Measurements from ENCODE around the gene TNFRSF25. TPM values are rescaled to one million over a fixed set of nuclear protein-coding genes. Genes with fewer than 3 reads are reported as not detected.

The TNFRSF25 gene, protein sequence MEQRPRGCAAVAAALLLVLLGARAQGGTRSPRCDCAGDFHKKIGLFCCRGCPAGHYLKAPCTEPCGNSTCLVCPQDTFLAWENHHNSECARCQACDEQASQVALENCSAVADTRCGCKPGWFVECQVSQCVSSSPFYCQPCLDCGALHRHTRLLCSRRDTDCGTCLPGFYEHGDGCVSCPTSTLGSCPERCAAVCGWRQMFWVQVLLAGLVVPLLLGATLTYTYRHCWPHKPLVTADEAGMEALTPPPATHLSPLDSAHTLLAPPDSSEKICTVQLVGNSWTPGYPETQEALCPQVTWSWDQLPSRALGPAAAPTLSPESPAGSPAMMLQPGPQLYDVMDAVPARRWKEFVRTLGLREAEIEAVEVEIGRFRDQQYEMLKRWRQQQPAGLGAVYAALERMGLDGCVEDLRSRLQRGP
- total RNA-seq = 23.4 and 26.1 TPM in 2 replicates
- long read RNA-seq, partial matches to known transcripts = 0 of 1 reads
- long read RNA-seq, other reads (novel, unspliced or antisense) = 1 of 1 reads

- no peaks in the 10 kb centered on the region for H3K27me3 Mint-ChIP-seq (ENCODE audit: low read depth)
- H3K9me3 Mint-ChIP-seq = no peaks in the 10 kb centered on the region
- H3K4me1 Mint-ChIP-seq = peaks cover 4% of the 10 kb centered on the region
- no peak for DNase-seq (ENCODE audit: low read depth, low spot score)
- H3K4me3 Mint-ChIP-seq = no peak within 1 kb of the TSS
- TF ChIP-seq, protein P1, sequence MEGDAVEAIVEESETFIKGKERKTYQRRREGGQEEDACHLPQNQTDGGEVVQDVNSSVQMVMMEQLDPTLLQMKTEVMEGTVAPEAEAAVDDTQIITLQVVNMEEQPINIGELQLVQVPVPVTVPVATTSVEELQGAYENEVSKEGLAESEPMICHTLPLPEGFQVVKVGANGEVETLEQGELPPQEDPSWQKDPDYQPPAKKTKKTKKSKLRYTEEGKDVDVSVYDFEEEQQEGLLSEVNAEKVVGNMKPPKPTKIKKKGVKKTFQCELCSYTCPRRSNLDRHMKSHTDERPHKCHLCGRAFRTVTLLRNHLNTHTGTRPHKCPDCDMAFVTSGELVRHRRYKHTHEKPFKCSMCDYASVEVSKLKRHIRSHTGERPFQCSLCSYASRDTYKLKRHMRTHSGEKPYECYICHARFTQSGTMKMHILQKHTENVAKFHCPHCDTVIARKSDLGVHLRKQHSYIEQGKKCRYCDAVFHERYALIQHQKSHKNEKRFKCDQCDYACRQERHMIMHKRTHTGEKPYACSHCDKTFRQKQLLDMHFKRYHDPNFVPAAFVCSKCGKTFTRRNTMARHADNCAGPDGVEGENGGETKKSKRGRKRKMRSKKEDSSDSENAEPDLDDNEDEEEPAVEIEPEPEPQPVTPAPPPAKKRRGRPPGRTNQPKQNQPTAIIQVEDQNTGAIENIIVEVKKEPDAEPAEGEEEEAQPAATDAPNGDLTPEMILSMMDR (conservative IDR thresholded peaks at IDR 0.05) = no peak
- peaks cover 5% of the 10 kb centered on the region for H3K36me3 Mint-ChIP-seq (ENCODE audit: low read depth)
- H3K27ac Mint-ChIP-seq (ENCODE audit: unreplicated experiment) = no peak within 1 kb of the TSS
Observed at GRCh38 chr1:6466023-6466422, at the start of gene TNFRSF25. Gene TNFRSF25 (minus strand): TSS chr1:6466173. CDS start chr1:6466107, 66 bp downstream.

DNA sequence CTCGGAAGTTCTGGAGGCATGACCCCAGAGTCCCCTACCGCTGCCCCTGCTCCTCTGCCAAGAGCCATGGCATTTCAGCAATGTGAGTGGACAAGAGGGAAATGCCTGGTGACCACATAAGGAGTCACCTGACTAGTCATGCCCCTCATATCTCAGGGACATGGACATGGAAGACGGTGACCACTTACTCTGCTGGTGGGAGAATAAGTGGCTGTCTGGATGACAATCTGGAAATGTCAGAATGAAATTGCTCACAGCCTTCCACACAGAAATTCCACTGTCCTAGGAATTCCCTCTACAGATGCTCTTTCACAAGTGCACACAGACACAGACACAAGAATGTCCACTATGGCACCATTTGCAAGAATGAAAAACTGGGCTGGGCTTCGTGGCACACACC lies 49.8 kb upstream of the TNFRSF25 start:
- H3K27ac Mint-ChIP-seq (ENCODE audit: unreplicated experiment) = no peak overlapping the region

DNA sequence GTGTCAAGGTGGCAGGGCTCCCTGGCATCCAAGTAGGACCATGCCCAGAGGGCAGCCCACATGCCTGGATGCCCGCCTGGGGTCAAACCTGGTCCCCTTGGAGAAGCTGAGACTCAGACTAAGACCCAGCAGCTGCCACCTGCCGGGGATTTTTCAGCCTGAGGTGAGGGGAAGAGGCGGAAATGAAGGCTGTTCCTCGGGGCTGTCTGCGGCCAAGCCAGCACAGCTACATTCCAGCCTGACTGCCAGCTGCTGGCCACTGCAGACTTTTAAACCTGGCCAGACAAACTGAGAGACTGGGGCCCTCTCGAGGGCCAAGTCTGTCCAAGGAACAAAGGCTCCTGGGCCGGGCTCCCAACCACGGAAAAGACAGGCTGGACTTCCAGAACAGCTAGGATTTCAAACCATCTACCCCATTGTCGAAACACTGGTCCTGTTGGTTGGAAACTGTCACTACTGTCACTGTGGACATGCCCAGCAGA lies 47.4 kb upstream of the TNFRSF25 start:
- Mint-ChIP-seq H3K36me3 (ENCODE audit: low read depth) (no peaks in the 10 kb centered on the region), H3K4me1 (peaks cover 8% of the 10 kb centered on the region), H3K4me3 (no peak overlapping the region), H3K27me3 (ENCODE audit: low read depth) (no peaks in the 10 kb centered on the region), H3K9me3 (no peaks in the 10 kb centered on the region), H3K27ac (ENCODE audit: unreplicated experiment) (peak overlapping the region; percentile 12)
- TF ChIP-seq, protein P1 (conservative IDR thresholded peaks at IDR 0.05) = no peak
- DNase-seq (ENCODE audit: low read depth, low spot score) = no peak

More for the DNA sequence above, 49.8 kb upstream of the TNFRSF25 start:
- H3K4me3 Mint-ChIP-seq = no peak overlapping the region
- H3K4me1 Mint-ChIP-seq = peaks cover 26% of the 10 kb centered on the region
- H3K36me3 Mint-ChIP-seq (ENCODE audit: low read depth) = no peaks in the 10 kb centered on the region
- H3K9me3 Mint-ChIP-seq = no peaks in the 10 kb centered on the region
- no peaks in the 10 kb centered on the region for H3K27me3 Mint-ChIP-seq (ENCODE audit: low read depth)
- no peak for DNase-seq (ENCODE audit: low read depth, low spot score)
- TF ChIP-seq, protein P1 (conservative IDR thresholded peaks at IDR 0.05) = no peak

DNA sequence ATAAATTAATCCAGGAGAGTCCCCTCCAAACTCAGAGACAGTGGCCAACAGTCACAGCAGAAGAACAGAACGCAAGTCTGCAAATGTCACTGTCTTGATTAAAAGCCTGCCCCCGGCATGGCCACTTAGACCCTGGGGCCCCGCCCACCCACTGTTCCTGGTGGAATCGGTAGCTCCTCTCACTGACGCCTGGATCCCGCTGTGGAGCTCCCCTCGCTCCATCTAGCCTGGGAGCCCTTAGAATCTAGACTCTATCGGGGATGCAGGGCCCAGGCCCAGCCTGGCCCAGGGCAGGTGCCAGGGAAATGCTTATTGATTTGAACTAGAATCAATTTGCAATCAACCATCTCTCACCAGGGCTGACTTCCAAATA lies 46.9 kb upstream of the TNFRSF25 start:
- Mint-ChIP-seq H3K4me3 (no peak overlapping the region), H3K27ac (ENCODE audit: unreplicated experiment) (no peak overlapping the region), H3K9me3 (no peaks in the 10 kb centered on the region), H3K36me3 (ENCODE audit: low read depth) (no peaks in the 10 kb centered on the region), H3K27me3 (ENCODE audit: low read depth) (no peaks in the 10 kb centered on the region), H3K4me1 (peaks cover 8% of the 10 kb centered on the region)
- TF ChIP-seq, protein P1 (conservative IDR thresholded peaks at IDR 0.05) = no peak
- DNase-seq (ENCODE audit: low read depth, low spot score) = no peak

- no peaks in the 10 kb centered on the region for H3K9me3 Mint-ChIP-seq
- TF ChIP-seq, protein P1 (conservative IDR thresholded peaks at IDR 0.05) = no peak
- no peaks in the 10 kb centered on the region for H3K36me3 Mint-ChIP-seq (ENCODE audit: low read depth)
- peak overlapping the region; percentile 15 for H3K4me3 Mint-ChIP-seq
- peaks cover 5% of the 10 kb centered on the region for H3K4me1 Mint-ChIP-seq
- peak overlapping the region; percentile 78 for H3K27ac Mint-ChIP-seq (ENCODE audit: unreplicated experiment)
- no peak for DNase-seq (ENCODE audit: low read depth, low spot score)
- H3K27me3 Mint-ChIP-seq (ENCODE audit: low read depth) = no peaks in the 10 kb centered on the region
Observed at GRCh38 chr1:6512245-6512907, 46.4 kb upstream of the TNFRSF25 start.

Measured in neural crest cell (in vitro differentiated cells).